ENCODE data around the gene RASAL2.

Gene RASAL2

GRCh38 chr1:178533121-178533946 is 439.4 kb downstream of the RASAL2 start:
- in situ Hi-C loops (cut with HindIII; ENCODE audit: low sequenced_read_pairs): no loop called here
- H3K4me3 ChIP-seq (ENCODE audit: low read depth, low read length): no peak overlapping the region
- TF ChIP-seq CTCF (IDR thresholded peaks at IDR 0.05; ENCODE audit: low read depth, low read length): no peak
- DNase-seq (ENCODE audit: low read depth, low spot score): no peak

All from astrocyte of the spinal cord (primary cell).